ENCODE data around the gene ZNRF3.

The ZNRF3 gene

DNA sequence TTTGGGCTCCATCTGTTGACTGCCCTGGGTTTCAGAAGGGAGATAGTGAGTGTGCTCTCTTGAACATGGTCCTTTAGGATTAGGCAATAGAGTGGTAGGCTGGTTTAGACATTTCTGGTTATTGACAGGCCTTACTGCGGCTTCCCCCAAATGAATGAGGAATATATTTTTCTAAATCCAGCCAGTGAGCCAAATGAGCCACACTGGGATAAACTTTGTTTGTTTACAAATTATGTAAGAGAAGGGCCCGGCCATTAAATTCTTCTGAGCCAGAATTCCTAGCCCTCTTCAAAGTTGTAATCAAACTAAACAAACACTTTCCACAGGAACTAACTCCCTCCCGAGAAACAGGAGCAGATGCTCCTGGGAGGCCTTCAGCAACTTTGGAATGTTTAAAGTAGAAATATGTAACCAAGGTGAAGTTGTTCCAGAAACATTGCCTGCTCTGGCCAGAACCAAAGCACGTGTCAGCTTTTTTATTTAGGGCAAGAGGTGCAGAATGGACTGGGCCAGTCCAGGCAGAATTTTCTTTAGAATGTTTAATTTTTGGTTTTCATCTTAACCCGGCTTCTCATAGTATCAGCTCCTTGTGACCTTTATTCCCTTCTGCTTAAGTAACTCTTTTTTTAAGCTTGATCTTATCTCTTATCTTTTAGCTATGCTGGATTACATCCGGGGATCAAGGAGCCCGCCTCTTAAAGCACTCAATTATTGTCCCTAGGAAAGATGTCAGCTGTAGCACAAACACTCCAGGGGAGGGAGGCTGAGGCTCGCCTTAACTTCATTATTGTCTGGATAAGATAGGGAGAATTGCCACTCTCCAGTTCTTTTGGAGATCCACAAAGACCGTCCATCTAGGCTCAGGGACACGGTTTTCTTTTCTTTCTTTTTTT, 28.7 kb downstream of the ZNRF3 start:
- TF ChIP-seq POLR2AphosphoS5 (IDR thresholded peaks at IDR 0.05; ENCODE audit: low read depth, low read length), result no peak
- TF ChIP-seq FOXP2 (optimal IDR thresholded peaks at IDR 0.05; ENCODE audit: borderline replicate concordance, extremely low read depth, extremely low read length, insufficient read depth), result no peak
- no peak for TF ChIP-seq TAF1 (IDR thresholded peaks at IDR 0.05; ENCODE audit: borderline replicate concordance, insufficient read depth, low read length)
- TF ChIP-seq SIN3A (IDR thresholded peaks at IDR 0.05; ENCODE audit: borderline replicate concordance, insufficient read depth, low read length), result no peak
- TF ChIP-seq REST (IDR thresholded peaks at IDR 0.05; ENCODE audit: insufficient read depth in 1 of 2, low read depth in 2 of 2, low read length in 2 of 2), result no peak

DNA sequence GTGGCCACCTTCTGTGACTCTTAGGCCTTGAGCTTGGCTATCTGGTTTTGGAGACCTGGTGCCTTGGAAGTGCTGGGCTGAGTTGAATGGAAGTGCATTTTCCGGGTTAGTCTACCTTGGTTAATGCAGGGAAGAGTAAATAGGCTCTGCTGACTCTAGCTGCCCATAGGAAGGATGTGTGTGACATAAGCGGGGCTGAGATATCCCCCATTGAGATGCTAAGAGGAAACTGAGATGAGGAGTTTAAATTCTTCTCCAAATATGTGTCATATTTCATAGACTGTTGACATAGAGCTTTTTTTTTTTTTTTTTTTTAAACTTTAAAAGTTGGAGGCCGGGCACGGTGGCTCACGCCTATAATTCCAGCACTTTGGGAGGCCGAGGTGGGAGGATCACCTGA, 30.8 kb downstream of the ZNRF3 start:
- TF ChIP-seq REST (IDR thresholded peaks at IDR 0.05; ENCODE audit: insufficient read depth in 1 of 2, low read depth in 2 of 2, low read length in 2 of 2), result no peak
- no peak for TF ChIP-seq SIN3A (IDR thresholded peaks at IDR 0.05; ENCODE audit: borderline replicate concordance, insufficient read depth, low read length)
- TF ChIP-seq TAF1 (IDR thresholded peaks at IDR 0.05; ENCODE audit: borderline replicate concordance, insufficient read depth, low read length), result no peak
- no peak for TF ChIP-seq FOXP2 (optimal IDR thresholded peaks at IDR 0.05; ENCODE audit: borderline replicate concordance, extremely low read depth, extremely low read length, insufficient read depth)
- TF ChIP-seq POLR2AphosphoS5 (IDR thresholded peaks at IDR 0.05; ENCODE audit: low read depth, low read length), result no peak

GRCh38 chr22:28915969-28916368, 32.6 kb downstream of the ZNRF3 start:
- no peak for TF ChIP-seq SIN3A (IDR thresholded peaks at IDR 0.05; ENCODE audit: borderline replicate concordance, insufficient read depth, low read length)
- TF ChIP-seq REST (IDR thresholded peaks at IDR 0.05; ENCODE audit: insufficient read depth in 1 of 2, low read depth in 2 of 2, low read length in 2 of 2), result no peak
- TF ChIP-seq FOXP2 (optimal IDR thresholded peaks at IDR 0.05; ENCODE audit: borderline replicate concordance, extremely low read depth, extremely low read length, insufficient read depth), result no peak
- TF ChIP-seq TAF1 (IDR thresholded peaks at IDR 0.05; ENCODE audit: borderline replicate concordance, insufficient read depth, low read length), result no peak
- no peak for TF ChIP-seq POLR2AphosphoS5 (IDR thresholded peaks at IDR 0.05; ENCODE audit: low read depth, low read length)

DNA sequence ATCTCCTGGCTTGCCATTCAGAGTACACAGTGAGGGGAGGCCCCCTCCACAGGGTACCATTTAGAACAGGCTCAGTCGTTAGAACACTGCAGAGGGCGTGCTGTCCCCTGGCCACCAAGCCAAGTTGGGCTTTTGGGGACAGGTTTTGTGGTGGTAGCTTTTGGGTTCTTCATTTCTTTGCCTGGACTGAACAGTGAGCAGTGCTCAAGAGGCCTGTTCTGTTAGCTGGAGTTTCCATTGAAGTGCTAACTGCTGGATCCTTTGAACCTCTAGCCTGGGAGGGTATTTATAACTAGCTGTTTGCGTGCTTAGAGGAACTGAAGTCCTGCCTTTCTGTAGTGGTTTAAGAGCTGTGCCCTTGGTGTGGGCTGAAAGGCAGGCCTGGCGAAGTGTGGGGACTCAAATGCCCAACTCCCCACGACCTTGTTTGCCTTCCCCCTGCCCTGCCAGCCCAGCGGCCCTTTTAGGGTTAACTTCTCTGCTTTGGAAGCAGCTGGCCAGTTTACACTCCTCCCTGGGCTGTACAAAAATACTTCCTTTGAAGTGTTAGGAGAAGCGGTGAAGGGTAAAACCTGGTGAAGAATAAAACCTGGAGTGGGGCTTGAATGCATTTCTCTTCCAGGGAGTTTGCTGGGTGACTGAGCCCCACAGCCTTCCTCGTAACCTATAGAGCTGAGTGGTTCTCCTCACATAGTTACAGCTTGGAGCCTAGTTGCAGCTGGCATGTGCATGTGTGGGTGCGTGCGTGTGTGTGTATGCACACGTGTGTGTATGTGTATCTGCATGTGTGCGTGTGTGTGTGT, 34.6 kb downstream of the ZNRF3 start:
- TF ChIP-seq REST (IDR thresholded peaks at IDR 0.05; ENCODE audit: insufficient read depth in 1 of 2, low read depth in 2 of 2, low read length in 2 of 2) (no peak), TAF1 (IDR thresholded peaks at IDR 0.05; ENCODE audit: borderline replicate concordance, insufficient read depth, low read length) (no peak), SIN3A (IDR thresholded peaks at IDR 0.05; ENCODE audit: borderline replicate concordance, insufficient read depth, low read length) (no peak), POLR2AphosphoS5 (IDR thresholded peaks at IDR 0.05; ENCODE audit: low read depth, low read length) (no peak), FOXP2 (optimal IDR thresholded peaks at IDR 0.05; ENCODE audit: borderline replicate concordance, extremely low read depth, extremely low read length, insufficient read depth) (no peak)

All from PFSK-1 (cell line).